NCI-H1930 (cell line): ENCODE results near the gene ATP8A2.
"Not testable (repeated sequence)": the region's sequence is repeated elsewhere in the genome, so short reads cannot be mapped to it uniquely, and the experiment has no call there.

Source experiments
- DNase-seq, 2 experiments: peaks; one replicate each; lab custom pipeline; 2025; lab: John Stamatoyannopoulos, UW

Gene ATP8A2

GRCh38 chr13:25548991-25549390, 177.2 kb downstream of the ATP8A2 start:
- not testable (repeated sequence) for DNase-seq

GRCh38 chr13:25561812-25562211, 190.0 kb downstream of the ATP8A2 start:
- no peak for DNase-seq

- DNase-seq: no peak
Measured at GRCh38 chr13:25570185-25570584, 198.4 kb downstream of the ATP8A2 start.

- no peak for DNase-seq
Measured at GRCh38 chr13:25571237-25571636, 199.5 kb downstream of the ATP8A2 start.

GRCh38 chr13:25572171-25572570, 200.4 kb downstream of the ATP8A2 start:
- DNase-seq: not testable (repeated sequence)

- DNase-seq: peak; percentile 81 to 84
Measured at GRCh38 chr13:25574437-25575411, 202.9 kb downstream of the ATP8A2 start.

- DNase-seq: no peak
Measured at GRCh38 chr13:25575562-25575961, 203.8 kb downstream of the ATP8A2 start.

GRCh38 chr13:25578526-25578925, 206.8 kb downstream of the ATP8A2 start:
- DNase-seq: no peak

GRCh38 chr13:25579221-25579620, 207.4 kb downstream of the ATP8A2 start:
- DNase-seq: no peak

GRCh38 chr13:25581351-25581750, 209.6 kb downstream of the ATP8A2 start:
- DNase-seq: no peak

GRCh38 chr13:25584087-25584486, 212.3 kb downstream of the ATP8A2 start:
- DNase-seq: no peak

- DNase-seq: no peak
Measured at GRCh38 chr13:25585000-25585399, 213.2 kb downstream of the ATP8A2 start.

- DNase-seq: no peak
Measured at GRCh38 chr13:25587326-25587980, 215.7 kb downstream of the ATP8A2 start.

GRCh38 chr13:25588336-25589060, 216.7 kb downstream of the ATP8A2 start:
- DNase-seq: no peak

- no peak for DNase-seq
Measured at GRCh38 chr13:25598421-25598820, 226.6 kb downstream of the ATP8A2 start.

GRCh38 chr13:25602176-25602575, 230.4 kb downstream of the ATP8A2 start:
- no peak for DNase-seq

GRCh38 chr13:25604106-25604505, 232.3 kb downstream of the ATP8A2 start:
- DNase-seq: no peak

- no peak for DNase-seq
Measured at GRCh38 chr13:25607096-25607495, 235.3 kb downstream of the ATP8A2 start.

- peak in 1 of 2 experiments; percentile 59 for DNase-seq
Measured at GRCh38 chr13:25608181-25608580, 236.4 kb downstream of the ATP8A2 start.

- no peak for DNase-seq
Measured at GRCh38 chr13:25616674-25617073, 244.9 kb downstream of the ATP8A2 start.

GRCh38 chr13:25619897-25620296, 248.1 kb downstream of the ATP8A2 start:
- no peak for DNase-seq

- no peak for DNase-seq
Measured at GRCh38 chr13:25625414-25625813, 253.6 kb downstream of the ATP8A2 start.
